H9 (cell line): ENCODE measurements around the gene ACAP2. TPM values are rescaled to one million over a fixed set of nuclear protein-coding genes. Genes with fewer than 3 reads are reported as not detected.

Experiments used
- DNase-seq: peaks from one replicate; pipeline ENCODE4 v3.0.0-alpha.2; 2017
- H2AFZ ChIP-seq: one replicate; pipeline ENCODE4 v1.6.1; 2013; ENCODE audit warnings: mild to moderate bottlenecking, low read length, control low read depth, moderate library complexity
- H2AK5ac ChIP-seq: 2 replicates; pipeline ENCODE4 v1.6.1; 2013; ENCODE audit warnings: low read length, control low read depth, mixed read lengths; ENCODE audit not compliant: insufficient read length
- H2BK120ac ChIP-seq: one replicate; pipeline ENCODE4 v1.6.1; 2013; ENCODE audit warnings: low read depth, mild to moderate bottlenecking, low read length, control low read depth, inconsistent platforms; ENCODE audit not compliant: poor library complexity, severe bottlenecking
- H2BK12ac ChIP-seq: 2 replicates; pipeline ENCODE4 v1.6.1; 2013; ENCODE audit warnings: low read length, control low read depth, mixed read lengths, low read depth; ENCODE audit not compliant: insufficient read length
- H2BK15ac ChIP-seq: 2 replicates; pipeline ENCODE4 v1.6.1; 2013; ENCODE audit warnings: low read depth, low read length, control low read depth
- H2BK20ac ChIP-seq: one replicate; pipeline ENCODE4 v1.6.1; 2013; ENCODE audit warnings: low read depth, mild to moderate bottlenecking, low read length, control low read depth, inconsistent platforms; ENCODE audit not compliant: poor library complexity, severe bottlenecking
- H2BK5ac ChIP-seq: 2 replicates; pipeline ENCODE4 v1.6.1; 2013; ENCODE audit warnings: low read length, control low read depth, mixed read lengths; ENCODE audit not compliant: insufficient read length
- H3K14ac ChIP-seq: 2 replicates; pipeline ENCODE4 v1.6.1; 2013; ENCODE audit warnings: low read length, control low read depth; ENCODE audit not compliant: insufficient read depth
- H3K18ac ChIP-seq: 2 replicates; pipeline ENCODE4 v1.6.1; 2013; ENCODE audit warnings: low read depth, mild to moderate bottlenecking, mixed read lengths, low read length, control low read depth; ENCODE audit not compliant: insufficient read length
- H3K23ac ChIP-seq: 2 replicates; pipeline ENCODE4 v1.6.1; 2013; ENCODE audit warnings: low read length, control low read depth, mixed read lengths, low read depth; ENCODE audit not compliant: insufficient read length
- H3K23me2 ChIP-seq: 2 replicates; pipeline ENCODE4 v1.6.1; 2013; ENCODE audit warnings: low read depth, mild to moderate bottlenecking, mixed read lengths, low read length, control low read depth; ENCODE audit not compliant: insufficient read length, poor library complexity, severe bottlenecking
- H3K27ac ChIP-seq: 2 replicates; pipeline ENCODE4 v1.5.1; 2013; ENCODE audit warnings: low read length, control low read depth, mixed read lengths, low read depth; ENCODE audit not compliant: insufficient read length
- H3K27me3 ChIP-seq: 2 replicates; pipeline ENCODE4 v1.6.1; 2013; ENCODE audit warnings: low read length, control low read depth, inconsistent platforms; ENCODE audit not compliant: insufficient read depth
- H3K4ac ChIP-seq: 2 replicates; pipeline ENCODE4 v1.6.1; 2013; ENCODE audit warnings: low read depth, mild to moderate bottlenecking, control low read depth, inconsistent platforms, low read length, moderate library complexity
- H3K4me1 ChIP-seq: 2 replicates; pipeline ENCODE4 v1.6.1; 2013; ENCODE audit warnings: low read length, control low read depth, inconsistent platforms; ENCODE audit not compliant: insufficient read depth
- H3K4me2 ChIP-seq: 2 replicates; pipeline ENCODE4 v1.6.1; 2013; ENCODE audit warnings: low read length, control low read depth, mixed read lengths; ENCODE audit not compliant: insufficient read length, insufficient read depth
- H3K56ac ChIP-seq: 2 replicates; pipeline ENCODE4 v1.6.1; 2013; ENCODE audit warnings: low read depth, mild to moderate bottlenecking, mixed read lengths, low read length, control low read depth; ENCODE audit not compliant: insufficient read length
- H3K79me1 ChIP-seq: 2 replicates; pipeline ENCODE4 v1.6.1; 2013; ENCODE audit warnings: low read depth, mild to moderate bottlenecking, moderate library complexity, low read length, control low read depth, inconsistent platforms; ENCODE audit not compliant: insufficient read depth, poor library complexity, severe bottlenecking
- H3K79me2 ChIP-seq: 2 replicates; pipeline ENCODE4 v1.6.1; 2013; ENCODE audit warnings: low read length, control low read depth, inconsistent platforms; ENCODE audit not compliant: insufficient read depth
- H3K9ac ChIP-seq: 2 replicates; pipeline ENCODE4 v1.6.1; 2013; ENCODE audit warnings: low read length, control low read depth, mixed read lengths; ENCODE audit not compliant: insufficient read length; ENCODE audit errors: extremely low read depth
- H3K9me3 ChIP-seq: one replicate; pipeline ENCODE4 v1.6.1; 2013; ENCODE audit warnings: low read depth, low read length, inconsistent platforms; ENCODE audit not compliant: control insufficient read depth
- H3T11ph ChIP-seq: one replicate; pipeline ENCODE4 v1.6.1; 2013; ENCODE audit warnings: mild to moderate bottlenecking, low read length, control low read depth, inconsistent platforms
- H4K20me1 ChIP-seq: one replicate; pipeline ENCODE4 v1.6.1; 2013; ENCODE audit not compliant: control insufficient read depth, insufficient read length, insufficient read depth
- H4K5ac ChIP-seq: 2 replicates; pipeline ENCODE4 v1.6.1; 2013; ENCODE audit warnings: low read depth, mild to moderate bottlenecking, mixed read lengths, low read length, control low read depth; ENCODE audit not compliant: insufficient read length
- H4K8ac ChIP-seq: replicated peaks from 2 replicates; pipeline ENCODE4 v1.6.1; 2013; ENCODE audit warnings: low read length, control low read depth, mixed read lengths, low read depth; ENCODE audit not compliant: insufficient read length
- H4K91ac ChIP-seq: 2 replicates; pipeline ENCODE4 v1.6.1; 2013; ENCODE audit warnings: low read depth, mild to moderate bottlenecking, moderate library complexity, mixed read lengths, low read length, control low read depth; ENCODE audit not compliant: insufficient read length
- H3K27ac Mint-ChIP-seq, 3 experiments: 2 replicates in 2 of 3; 3 replicates in 1 of 3; pipeline ENCODE4 v1.8.0; 2020 to 2021; ENCODE audit warnings: mixed read lengths in 3 of 3, mild to moderate bottlenecking in 1 of 3, moderate library complexity in 1 of 3
- H3K27me3 Mint-ChIP-seq: 2 replicates; pipeline ENCODE4 v1.8.0; 2021; ENCODE audit warnings: low read depth, mild to moderate bottlenecking, moderate library complexity, mixed read lengths
- H3K36me3 Mint-ChIP-seq, 3 experiments: 2 replicates in 2 of 3; 3 replicates in 1 of 3; pipeline ENCODE4 v1.8.0; 2020 to 2021; ENCODE audit warnings: low read depth in 3 of 3, mixed read lengths in 3 of 3; ENCODE audit not compliant: insufficient read depth in 1 of 3
- H3K4me1 Mint-ChIP-seq, 2 experiments: 2 replicates each; pipeline ENCODE4 v1.8.0; 2020; ENCODE audit warnings: mixed read lengths in 2 of 2
- H3K4me3 Mint-ChIP-seq, 2 experiments: 2 replicates in 1 of 2; 3 replicates in 1 of 2; pipeline ENCODE4 v1.8.0; 2020 to 2021; ENCODE audit warnings: mild to moderate bottlenecking in 2 of 2, mixed read lengths in 2 of 2, moderate library complexity in 1 of 2
- H3K9me3 Mint-ChIP-seq, 2 experiments: 2 replicates in 1 of 2; 3 replicates in 1 of 2; pipeline ENCODE4 v1.8.0; 2020; ENCODE audit warnings: mild to moderate bottlenecking in 2 of 2, mixed read lengths in 2 of 2, moderate library complexity in 1 of 2
- CTCF ChIP-seq: fragments of 200-600 bp; sonication (generic); conservative IDR thresholded peaks from 3 replicates; pipeline ENCODE4 v1.8.0; 2021; ENCODE audit warnings: antibody characterized with exemption, mild to moderate bottlenecking
- WGBS: extraction: QIAGEN DNeasy Blood & Tissue Kit; methylation state at CpG from one replicate; pipeline ENCODE4 v1.1.7; 2013; ENCODE audit warnings: missing lambda C conversion rate, low lambda C conversion rate, mixed read lengths; ENCODE audit not compliant: insufficient read length; ENCODE audit errors: extremely low coverage; 5-methylcytosine and 5-hydroxymethylcytosine counted together
- total RNA-seq: library from RNA; stranded (reverse); gene quantifications from 2 replicates; pipeline ENCODE4 v1.2.1, GENCODE V29; 2021

ACAP2 gene
- total RNA-seq, 1 experiment from 2014 or later, result 30.8 TPM

- Mint-ChIP-seq H3K4me1 (peaks cover 6 to 19% of the 10 kb centered on the region in 2 experiments; a peak in 3 of 4 replicates), H3K36me3 (peaks cover 7 to 13% (median 8%) of the 10 kb centered on the region in 3 experiments; a peak in 6 of 7 replicates), H3K4me3 (no peak overlapping the region), H3K27me3 (no peaks in the 10 kb centered on the region), H3K27ac (peak overlapping the region in 1 of 3 experiments; percentile 36; a peak in 3 of 7 replicates), H3K9me3 (no peaks in the 10 kb centered on the region)
- no peaks in the 10 kb centered on the region for H3K4me1 ChIP-seq
- H3K23ac ChIP-seq, result no peak overlapping the region
- H2BK120ac ChIP-seq, result no peak overlapping the region
- no peak overlapping the region for H3K4ac ChIP-seq
- no peaks in the 10 kb centered on the region for H3K9me3 ChIP-seq
- H4K8ac ChIP-seq, result no peak overlapping the region
- H3K9ac ChIP-seq, result no peak overlapping the region
- no peak overlapping the region for H3T11ph ChIP-seq
- no peak overlapping the region for H3K18ac ChIP-seq
- no peaks in the 10 kb centered on the region; the same call in 1 of the 2 replicates for H3K79me2 ChIP-seq
- no peak overlapping the region for H3K14ac ChIP-seq
- no peak overlapping the region for H2BK12ac ChIP-seq
- H2BK5ac ChIP-seq, result no peak overlapping the region
- no peak overlapping the region for H3K56ac ChIP-seq
- no peak for DNase-seq
- H4K91ac ChIP-seq, result no peak overlapping the region
- H4K20me1 ChIP-seq, result no peaks in the 10 kb centered on the region
- no peak overlapping the region for H2BK15ac ChIP-seq
- no peak for TF ChIP-seq CTCF
- H2BK20ac ChIP-seq, result no peak overlapping the region
- WGBS, result no CpG with 5 or more reads among the region's 5 CpGs
- H2AFZ ChIP-seq, result no peak overlapping the region
- H4K5ac ChIP-seq, result no peak overlapping the region
- no peak overlapping the region for H3K4me2 ChIP-seq
- H3K79me1 ChIP-seq, result no peaks in the 10 kb centered on the region
- no peak overlapping the region for H3K27ac ChIP-seq
- H2AK5ac ChIP-seq, result no peak overlapping the region
- H3K27me3 ChIP-seq, result no peaks in the 10 kb centered on the region
- H3K23me2 ChIP-seq, result no peaks in the 10 kb centered on the region
Observed at GRCh38 chr3:195366200-195366925, 76.5 kb downstream of the ACAP2 start.
